Hematopoietic multipotent progenitor cell treated with erythropoietin and hydrocortisone succinate and interleukin-3 and kit ligand, for 17 days (in vitro differentiated cells): Measurements from ENCODE around the gene HBM.
"Not testable (repeated sequence)": the region's sequence is repeated elsewhere in the genome, so short reads cannot be mapped to it uniquely, and the experiment has no call there.

Experiments used
- DNase-seq: peaks from one replicate; pipeline ENCODE4 v3.0.0-alpha.2; 2015; ENCODE audit warnings: low spot score

The HBM gene

DNA sequence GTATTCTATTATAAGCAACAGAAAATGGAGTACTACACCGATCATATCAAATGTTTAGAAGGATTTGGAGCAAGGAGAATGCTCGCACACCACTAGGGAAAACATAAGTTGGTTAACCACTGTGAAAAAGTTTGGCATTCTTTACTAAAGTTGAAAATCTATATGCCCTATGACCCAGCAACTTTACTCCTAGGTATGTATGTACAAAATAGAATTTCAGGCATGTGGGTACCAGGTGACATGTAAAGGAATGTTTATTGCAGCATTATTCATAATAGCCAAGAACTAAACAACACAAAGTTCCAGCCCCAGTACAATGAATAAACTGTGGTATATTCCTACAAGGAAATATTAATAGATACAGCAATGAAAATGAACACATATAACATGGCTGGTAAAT is 19.1 kb upstream of the HBM start:
- DNase-seq: peak; percentile 54

DNA sequence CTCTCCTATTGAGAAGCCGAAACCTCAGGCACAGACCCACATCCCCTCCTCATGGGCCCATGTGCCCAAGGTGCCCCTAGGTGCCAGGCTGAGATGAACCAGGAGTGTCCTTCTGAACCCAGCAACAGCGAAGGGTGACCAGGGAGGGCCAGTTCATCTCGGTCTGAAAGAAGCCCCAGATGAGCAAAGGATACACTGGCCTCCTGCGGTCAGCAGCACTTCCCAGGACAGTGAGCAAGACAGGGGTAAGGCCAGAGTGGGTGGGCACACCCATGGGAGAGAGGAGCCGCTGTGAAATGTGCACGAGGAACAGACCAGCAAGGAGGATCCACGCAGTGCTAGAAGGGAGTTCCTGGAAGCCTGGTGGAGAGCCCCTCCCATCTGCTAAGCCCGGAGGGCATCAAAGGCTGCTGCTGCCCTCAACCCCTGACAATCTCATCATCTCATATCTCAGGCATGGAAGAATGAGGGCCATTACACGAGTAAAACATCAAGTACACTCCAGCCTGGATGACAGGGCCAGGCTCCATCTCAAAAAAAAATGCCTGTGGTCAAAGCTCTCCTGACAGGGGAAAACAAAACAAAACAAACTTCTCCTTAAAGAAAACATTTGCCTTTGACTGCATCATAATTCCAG is 16.6 kb upstream of the HBM start:
- peak; percentile 52 for DNase-seq

DNA sequence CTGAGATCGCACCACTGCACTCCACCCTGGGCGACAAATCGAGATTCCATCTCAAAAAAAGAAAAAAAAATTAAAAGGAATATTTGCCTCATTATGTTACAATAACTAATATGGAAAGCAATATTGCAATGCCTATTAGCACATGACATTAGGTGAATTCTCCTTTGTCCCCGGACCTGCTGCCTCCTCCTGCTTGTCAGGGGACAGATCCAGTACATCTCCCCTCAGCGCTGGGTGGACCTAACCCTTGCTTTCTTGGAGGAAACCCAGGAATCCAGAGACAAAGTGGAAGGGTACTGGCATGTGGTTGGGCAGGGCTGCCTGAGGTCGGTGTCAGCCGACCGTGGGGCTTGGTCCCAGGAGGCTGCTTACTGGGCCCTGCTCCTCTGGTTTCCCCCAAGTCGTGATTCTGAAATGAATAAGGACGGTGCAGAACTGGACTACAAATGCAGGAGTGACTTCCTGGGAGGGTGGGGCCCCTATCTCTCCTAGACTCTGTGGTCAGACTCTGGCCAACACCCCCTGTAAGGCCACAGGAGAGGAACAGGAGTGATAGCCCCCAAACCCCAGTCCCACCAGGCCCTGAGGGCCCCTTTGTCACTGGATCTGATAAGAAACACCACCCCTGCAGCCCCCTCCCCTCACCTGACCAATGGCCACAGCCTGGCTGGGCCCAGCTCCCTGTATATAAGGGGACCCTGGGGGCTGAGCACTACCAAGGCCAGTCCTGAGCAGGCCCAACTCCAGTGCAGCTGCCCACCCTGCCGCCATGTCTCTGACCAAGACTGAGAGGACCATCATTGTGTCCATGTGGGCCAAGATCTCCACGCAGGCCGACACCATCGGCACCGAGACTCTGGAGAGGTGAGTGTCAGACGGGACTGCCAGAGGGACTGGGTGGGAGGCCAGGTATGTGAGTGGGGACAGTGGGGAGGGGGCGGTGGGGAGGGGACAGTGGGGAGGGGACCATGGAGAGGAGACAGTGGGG is 13.3 kb upstream of the HBM start, which contains the start of gene HBZ:
TSS of gene HBZ (plus strand) at position 504 of the 988 bp plus-strand sequence. CDS start at position 770, 266 bp downstream.
- DNase-seq: no peak

DNA sequence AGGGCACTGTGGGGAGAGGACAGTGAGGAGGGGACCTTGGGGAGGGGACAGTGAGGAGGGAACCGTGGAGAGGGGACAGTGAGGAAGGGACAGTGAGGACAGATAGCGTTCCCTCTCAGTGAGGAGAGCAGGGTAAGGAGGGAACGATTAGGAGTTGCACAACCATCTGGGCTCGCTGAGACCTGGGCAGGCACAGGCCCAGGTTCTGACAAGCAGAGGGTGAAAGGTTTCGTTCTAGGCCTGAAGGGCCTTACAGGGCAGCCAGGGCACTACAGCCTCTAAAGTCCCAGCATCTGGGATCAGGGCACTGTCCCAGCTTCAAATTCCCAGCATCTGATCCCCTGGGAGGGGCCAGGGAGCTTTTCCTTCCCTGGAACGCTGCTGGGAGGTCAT is 12.7 kb upstream of the HBM start:
- DNase-seq: not testable (repeated sequence)

DNA sequence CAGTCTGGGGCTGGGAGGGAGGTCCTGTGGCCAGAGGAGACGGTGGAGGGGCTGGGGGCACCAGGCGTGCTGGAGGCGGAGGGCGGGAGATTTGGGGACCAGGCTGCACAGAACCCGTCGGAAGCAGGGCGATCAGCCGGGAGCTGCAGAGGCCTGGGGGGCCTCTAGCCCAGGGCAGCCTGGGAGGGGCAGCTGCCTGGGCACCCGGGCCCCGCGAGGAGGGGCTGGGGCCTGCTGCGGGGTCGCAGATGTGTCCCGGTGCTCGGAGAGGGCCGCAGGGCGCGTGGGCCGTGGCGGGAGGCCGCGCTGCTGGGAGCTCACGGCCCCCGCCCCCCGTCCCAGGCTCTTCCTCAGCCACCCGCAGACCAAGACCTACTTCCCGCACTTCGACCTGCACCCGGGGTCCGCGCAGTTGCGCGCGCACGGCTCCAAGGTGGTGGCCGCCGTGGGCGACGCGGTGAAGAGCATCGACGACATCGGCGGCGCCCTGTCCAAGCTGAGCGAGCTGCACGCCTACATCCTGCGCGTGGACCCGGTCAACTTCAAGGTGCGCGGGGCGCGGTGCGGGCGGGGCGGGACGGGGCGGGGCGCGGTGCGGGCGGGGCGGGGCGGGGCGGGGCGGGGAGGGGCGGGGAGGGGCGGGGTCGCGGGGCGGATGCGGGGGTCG is 12.1 kb upstream of the HBM start:
- not testable (repeated sequence) for DNase-seq

DNA sequence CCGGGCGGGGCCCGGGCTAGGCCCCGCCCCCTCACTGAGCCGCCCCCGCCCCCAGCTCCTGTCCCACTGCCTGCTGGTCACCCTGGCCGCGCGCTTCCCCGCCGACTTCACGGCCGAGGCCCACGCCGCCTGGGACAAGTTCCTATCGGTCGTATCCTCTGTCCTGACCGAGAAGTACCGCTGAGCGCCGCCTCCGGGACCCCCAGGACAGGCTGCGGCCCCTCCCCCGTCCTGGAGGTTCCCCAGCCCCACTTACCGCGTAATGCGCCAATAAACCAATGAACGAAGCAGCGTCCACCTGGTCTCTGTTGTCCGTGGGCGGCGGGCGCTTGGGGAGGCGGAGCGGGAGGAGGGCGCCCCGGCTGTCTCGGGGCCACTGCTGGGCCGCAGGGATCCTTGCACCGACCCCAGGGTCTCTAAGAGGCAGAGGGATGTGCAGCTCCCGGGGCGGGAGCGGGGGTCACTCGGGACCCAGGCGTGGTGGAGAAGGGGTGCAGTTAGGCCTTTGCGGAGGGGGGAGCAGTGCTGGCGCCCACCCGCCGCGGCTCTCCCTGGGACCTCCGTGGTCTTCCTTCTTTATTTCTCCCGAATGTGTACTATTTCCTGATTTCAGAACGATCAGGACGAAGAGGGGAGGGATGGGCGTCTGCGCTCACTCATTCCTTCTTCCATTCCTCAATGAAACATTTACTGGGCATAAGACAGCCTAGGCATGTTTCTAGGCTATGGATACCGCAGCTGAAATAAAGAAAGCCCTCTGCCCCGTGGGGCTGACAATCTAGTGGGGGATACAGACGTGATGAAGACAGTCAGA is 11.4 kb upstream of the HBM start:
- peak; percentile 29 for DNase-seq

DNA sequence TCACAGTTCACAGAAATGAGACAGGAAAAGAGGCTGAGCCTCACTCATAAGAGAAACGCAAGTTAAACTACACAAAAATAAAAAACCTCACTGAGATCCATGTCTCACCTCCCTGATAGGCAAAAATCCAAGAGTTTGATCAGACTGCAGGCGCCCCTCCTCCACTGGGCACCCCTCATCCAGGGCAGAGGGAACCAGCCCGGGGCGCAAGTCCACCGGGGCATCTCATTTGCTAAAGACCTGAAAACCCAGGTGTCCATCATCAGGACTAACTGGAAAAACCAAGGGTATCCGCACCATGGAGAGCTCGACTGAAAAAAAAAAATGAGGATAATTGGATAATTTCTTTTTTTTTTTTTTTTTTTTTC is 10.8 kb upstream of the HBM start:
- no peak for DNase-seq

DNA sequence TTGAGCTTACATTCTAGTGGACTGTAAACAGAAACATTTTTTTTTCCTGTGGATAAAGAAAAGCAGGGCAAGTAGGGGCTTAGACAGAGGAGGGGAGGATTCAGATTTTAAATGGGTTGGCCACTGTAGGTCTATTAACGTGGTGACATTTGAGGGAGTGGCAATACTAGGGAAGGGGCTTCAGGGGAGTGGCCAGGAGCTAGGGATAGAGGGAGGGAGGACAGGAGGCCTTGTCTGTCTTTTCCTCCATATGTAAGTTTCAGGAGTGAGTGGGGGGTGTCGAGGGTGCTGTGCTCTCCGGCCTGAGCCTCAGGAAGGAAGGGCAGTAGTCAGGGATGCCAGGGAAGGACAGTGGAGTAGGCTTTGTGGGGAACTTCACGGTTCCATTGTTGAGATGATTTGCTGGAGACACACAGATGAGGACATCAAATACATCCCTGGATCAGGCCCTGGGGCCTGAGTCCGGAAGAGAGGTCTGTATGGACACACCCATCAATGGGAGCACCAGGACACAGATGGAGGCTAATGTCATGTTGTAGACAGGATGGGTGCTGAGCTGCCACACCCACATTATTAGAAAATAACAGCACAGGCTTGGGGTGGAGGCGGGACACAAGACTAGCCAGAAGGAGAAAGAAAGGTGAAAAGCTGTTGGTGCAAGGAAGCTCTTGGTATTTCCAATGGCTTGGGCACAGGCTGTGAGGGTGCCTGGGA is 6.5 kb upstream of the HBM start:
- peak; percentile 29 for DNase-seq

DNA sequence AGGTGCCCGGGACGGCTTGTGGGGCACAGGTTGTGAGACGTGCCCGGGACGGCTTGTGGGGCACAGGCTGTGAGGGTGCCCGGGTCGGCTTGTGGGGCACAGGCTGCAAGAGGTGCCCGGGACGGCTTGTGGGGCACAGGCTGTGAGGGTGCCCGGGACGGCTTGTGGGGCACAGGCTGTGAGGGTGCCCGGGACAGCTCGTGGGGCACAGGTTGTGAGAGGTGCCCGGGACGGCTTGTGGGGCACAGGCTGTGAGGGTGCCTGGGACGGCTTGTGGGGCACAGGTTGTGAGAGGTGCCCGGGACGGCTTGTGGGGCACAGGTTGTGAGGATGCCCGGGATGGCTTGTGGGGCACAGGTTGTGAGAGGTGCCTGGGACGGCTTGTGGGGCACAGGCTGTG is 5.5 kb upstream of the HBM start:
- DNase-seq: not testable (repeated sequence)

DNA sequence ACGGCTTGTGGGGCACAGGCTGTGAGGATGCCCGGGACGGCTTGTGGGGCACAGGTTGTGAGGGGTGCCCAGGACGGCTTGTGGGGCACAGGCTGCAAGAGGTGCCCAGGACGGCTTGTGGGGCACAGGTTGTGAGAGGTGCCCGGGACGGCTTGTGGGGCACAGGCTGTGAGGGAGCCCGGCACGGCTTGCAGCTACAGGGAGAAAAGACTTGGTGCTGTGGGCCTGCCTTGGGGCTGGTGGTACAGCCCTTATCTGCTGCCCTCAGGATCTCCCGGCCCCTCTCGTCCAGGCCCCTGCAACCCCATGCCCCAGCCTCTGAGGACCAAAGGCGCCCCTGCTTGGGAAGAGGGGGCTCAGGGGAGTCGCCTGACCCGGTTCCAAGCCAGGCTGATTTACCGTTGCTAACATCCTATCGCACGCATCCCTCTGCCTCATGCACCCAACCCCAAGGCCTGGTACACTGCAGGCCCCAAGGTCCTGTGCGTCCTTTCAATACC is 5.0 kb upstream of the HBM start:
- DNase-seq: no peak

DNA sequence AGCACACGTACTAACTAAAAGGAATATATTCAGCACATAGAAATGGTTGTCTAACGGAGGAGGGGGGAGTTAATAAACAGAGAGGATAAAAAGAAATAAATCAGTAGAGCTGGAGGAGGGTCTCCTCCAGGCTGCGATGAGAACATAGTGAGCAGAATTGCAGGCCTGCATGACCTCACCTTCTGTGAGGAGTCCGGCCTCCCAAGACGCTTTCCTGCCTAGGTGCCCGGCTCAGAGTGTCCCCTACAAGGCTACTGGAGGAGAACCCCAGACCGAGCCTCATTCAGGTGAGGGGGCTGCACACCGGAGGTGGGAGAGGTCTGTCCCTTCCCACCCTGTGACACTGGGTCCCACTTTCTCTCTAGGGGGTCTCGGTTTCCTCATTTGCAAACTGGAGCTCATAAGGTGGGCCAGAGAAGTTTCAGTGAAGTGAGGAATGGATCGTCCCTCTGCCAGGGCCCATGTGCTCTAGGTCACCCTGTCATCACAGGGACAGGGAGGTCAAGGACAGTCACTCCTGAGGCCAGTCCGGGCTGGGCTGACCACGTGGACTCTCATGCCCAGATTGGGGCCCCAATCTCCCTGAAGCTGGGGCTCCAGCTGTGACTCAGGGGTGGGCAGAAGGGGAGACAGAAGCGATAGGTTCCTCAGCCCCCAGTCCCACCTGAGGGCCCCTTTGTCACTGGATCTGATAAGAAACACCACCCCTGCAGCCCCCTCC is 3.3 kb upstream of the HBM start:
- peak; percentile 5 for DNase-seq

DNA sequence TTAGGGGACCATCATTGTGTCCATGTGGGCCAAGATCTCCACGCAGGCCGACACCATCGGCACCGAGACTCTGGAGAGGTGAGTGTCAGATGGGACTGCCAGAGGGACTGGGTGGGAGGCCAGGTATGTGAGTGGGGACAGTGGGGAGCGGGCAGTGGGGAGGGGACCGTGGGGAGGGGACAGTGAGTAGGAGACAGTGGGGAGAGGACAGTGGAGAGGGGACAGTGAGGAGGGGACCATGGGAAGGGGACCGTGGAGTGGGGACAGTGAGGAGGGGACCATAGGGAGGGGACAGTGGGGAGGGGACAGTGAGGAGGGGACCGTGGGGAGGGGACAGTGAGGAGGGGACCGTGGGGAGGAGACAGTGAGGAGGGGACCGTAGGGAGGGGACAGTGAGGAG is 2.6 kb upstream of the HBM start:
- DNase-seq: not testable (repeated sequence)

DNA sequence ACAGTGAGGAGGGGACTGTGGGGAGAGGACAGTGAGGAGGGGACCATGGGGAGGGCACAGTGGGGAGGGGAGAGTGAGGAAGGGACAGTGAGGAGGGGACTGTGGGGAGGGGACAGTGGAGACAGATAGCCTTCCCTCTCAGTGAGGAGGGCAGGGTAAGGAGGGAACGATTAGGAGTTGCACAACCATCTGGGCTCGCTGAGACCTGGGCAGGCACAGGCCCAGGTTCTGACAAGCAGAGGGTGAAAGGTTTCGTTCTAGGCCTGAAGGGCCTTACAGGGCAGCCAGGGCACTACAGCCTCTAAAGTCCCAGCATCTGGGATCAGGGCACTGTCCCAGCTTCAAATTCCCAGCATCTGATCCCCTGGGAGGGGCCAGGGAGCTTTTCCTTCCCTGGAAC is 2.1 kb upstream of the HBM start:
- DNase-seq: not testable (repeated sequence)

DNA sequence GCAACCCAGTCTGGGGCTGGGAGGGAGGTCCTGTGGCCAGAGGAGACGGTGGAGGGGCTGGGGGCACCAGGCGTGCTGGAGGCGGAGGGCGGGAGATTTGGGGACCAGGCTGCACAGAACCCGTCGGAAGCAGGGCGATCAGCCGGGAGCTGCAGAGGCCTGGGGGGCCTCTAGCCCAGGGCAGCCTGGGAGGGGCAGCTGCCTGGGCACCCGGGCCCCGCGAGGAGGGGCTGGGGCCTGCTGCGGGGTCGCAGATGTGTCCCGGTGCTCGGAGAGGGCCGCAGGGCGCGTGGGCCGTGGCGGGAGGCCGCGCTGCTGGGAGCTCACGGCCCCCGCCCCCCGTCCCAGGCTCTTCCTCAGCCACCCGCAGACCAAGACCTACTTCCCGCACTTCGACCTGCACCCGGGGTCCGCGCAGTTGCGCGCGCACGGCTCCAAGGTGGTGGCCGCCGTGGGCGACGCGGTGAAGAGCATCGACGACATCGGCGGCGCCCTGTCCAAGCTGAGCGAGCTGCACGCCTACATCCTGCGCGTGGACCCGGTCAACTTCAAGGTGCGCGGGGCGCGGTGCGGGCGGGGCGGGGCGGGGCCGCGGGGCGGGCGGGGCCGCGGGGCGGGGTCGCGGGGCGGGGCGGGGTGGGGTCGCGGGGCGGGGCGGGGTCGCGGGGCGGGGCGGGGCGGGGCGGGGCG is 1.5 kb upstream of the HBM start:
- DNase-seq: not testable (repeated sequence)

DNA sequence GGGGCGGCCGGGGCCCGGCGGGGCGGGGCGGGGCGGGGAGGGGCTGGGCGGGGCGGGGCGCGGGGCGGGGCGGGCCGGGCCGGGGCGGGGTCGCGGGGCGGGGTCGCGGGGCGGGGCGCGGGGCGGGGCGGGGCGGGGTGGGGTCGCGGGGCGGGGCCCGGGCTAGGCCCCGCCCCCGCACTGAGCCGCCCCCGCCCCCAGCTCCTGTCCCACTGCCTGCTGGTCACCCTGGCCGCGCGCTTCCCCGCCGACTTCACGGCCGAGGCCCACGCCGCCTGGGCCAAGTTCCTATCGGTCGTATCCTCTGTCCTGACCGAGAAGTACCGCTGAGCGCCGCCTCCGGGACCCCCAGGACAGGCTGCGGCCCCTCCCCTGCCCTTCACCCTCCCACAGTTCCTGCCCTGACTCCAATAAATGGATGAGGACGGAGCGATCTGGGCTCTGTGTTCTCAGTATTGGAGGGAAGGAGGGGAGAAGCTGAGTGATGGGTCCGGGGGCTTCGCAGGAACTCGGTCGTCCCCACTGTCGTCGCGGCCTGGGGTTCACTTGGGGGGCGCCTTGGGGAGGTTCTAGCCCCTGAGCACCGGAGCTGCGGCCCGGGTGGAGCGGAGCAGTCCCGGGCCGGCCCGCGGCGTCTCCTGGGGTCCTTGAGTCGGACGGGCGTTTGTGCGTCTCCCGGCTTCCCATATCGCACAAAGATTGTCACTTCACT is 795 bp upstream of the HBM start:
- peak; percentile 61 for DNase-seq

DNA sequence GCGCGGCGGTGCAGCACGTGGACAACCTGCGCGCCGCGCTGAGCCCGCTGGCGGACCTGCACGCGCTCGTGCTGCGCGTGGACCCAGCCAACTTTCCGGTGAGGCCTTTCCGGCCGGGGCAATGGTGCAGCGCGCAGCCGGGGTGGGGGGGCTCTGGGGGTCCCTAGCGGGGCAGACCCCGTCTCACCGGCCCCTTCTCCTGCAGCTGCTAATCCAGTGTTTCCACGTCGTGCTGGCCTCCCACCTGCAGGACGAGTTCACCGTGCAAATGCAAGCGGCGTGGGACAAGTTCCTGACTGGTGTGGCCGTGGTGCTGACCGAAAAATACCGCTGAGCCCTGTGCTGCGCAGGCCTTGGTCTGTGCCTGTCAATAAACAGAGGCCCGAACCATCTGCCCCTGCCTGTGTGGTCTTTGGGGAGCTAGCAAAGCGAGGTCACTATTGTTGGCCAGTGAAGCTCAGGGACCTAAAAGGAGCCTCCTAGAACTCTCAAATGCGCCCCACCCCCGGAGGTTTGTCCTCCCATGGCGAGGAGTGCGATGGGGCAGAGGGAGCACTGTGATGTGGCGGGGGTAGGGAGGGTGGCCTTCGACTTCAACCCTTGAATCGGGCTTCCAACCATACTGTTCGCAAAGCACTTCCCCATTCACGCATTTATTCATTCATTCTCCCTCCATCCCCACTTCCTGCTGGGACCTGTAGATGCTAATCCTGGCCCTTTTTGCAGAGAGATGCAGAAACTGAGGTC is 770 bp downstream of the HBM start:
- peak; percentile 53 for DNase-seq

DNA sequence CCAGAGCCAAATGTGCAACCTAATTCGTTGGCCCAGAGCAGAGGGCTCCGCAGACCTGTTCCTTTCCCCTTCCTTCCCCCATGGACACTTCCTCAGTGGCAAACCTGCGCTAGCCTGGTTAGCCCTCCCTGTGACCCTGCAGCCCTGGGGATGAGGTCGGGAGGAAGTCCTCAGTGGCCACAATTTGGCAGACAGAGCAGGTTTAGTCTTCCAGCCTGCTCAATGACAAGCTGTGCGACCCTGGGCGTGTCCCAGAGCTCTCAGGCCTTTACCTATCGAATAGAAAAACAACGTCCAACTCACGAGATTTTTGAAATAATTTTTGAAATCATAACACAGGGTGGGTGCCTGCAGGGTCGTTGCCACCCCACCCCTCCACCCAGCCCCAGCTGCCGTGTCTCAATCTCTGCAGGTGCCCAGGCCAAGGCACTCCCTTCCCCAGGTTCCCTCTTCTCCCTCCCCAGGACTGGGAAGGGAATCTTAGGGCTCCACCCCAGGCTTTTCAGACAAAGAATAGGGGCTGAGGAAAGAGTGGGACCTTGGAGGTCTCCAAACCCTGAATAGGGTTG is 1.4 kb downstream of the HBM start:
- DNase-seq: peak; percentile 68

DNA sequence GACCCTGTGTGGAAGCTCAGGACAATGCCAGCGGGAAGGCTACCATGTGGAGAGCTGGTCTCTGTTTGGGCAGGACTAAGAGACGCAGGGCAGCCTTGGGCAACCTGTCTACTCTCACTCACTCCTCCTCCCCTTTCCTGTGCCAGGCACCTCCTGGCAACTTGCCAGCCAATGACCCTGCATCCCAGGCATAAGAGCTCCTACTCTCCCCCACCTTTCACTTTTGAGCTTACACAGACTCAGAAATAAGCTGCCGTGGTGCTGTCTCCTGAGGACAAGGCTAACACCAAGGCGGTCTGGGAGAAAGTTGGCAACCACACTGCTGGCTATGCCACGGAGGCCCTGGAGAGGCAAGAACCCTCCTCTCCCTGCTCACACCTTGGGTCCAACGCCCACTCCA is 2.6 kb downstream of the HBM start:
- peak; percentile 93 for DNase-seq
